ENCODE data around the gene MCM5.
A peak's percentile ranks its signal among the peaks of the same experiment; 100 is the strongest.
"Not testable (repeated sequence)": the region's sequence is repeated elsewhere in the genome, so short reads cannot be mapped to it uniquely, and the experiment has no call there.

Gene MCM5

DNA sequence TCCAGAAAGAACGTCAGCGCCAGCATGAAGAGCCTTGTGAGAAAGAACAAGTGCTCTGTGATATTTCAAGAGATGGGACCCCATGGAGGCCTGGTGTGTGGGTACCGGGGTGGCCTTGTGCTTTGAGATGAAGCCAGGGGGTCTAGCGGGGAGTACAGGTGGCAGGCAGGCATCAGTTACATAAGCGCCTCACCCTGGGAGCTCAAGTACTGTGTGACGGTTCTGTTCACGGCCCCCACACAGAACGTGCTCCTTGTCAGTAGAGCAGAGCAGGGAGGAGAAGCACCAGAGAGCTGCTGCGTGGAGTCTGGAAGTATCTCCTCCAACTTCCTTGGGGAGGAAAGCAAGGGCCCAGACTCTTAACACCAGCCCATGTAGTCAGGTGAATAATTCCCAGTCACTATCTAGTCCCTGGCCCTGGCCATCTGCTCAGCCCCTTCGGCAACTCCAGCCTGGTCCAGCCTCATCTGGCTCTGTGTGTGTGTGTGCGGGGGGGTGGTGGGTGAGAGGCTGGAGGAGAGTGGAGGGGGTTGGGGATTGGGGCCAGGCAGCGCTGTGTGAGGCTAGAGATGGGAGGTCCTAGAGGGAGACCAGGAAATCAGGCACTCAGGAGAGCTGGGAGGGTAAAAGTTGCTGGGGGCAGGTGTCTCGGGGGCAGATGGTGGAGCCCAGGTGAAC is 32.4 kb downstream of the MCM5 start:
- DNase-seq (ENCODE audit: low spot score), result no peak

DNA sequence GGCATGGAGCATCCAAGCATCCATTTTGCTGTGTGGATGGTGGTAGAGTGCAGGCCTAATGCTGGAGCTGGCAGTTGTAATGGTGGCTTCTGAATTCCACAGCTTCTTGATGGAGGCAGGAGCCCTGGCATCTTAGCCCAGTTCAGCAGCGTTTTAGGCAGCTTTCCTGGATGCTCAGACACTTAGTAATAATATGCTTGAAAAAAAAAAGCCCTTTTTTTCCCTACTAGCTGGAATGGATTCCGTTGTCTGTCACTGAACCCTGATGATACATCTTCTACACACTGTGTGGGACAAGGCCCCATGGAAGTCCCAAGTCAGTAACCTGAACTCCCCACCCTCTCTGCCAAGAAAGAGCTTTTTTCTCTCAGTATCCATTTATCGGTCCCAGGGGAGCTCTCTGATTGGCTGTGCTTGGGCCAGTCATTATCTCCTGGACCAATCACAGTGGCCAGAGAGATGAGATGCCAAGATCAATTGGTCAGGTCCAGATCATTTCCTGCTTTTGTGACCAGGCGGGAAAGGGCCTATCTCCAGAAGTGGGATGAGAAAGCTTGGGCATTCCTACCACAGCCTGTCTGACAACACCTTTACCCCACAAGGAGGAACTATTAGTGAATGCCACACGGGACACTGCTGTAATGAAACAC is 34.2 kb downstream of the MCM5 start:
- DNase-seq (ENCODE audit: low spot score), result no peak

DNA sequence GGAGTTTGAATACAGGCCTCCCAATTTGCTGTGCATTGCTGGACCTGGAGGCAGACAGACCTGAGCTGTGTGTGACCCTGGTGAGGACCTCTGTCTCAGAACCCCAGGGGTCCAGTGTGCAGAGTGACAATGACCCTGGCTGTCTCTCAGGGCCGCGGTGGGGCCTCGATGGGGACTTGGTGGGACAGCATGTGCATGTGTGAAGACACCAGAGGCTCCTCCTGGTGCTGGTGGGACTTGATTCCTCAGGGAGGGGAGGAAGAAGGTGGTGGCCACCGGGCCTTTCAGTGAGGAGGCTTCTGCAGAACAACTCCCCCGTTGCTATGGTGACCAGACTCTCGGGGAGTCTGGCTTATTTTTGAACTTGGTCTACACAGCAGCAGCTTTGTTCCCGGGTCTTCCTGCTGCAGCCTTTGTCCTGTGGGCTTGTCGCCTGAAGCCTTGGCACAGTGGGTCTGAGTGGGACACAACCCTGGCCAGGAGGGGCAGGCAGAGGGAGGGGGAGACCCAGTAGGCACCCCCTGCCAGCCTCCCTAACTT is 35.3 kb downstream of the MCM5 start:
- DNase-seq (ENCODE audit: low spot score), result no peak

DNA sequence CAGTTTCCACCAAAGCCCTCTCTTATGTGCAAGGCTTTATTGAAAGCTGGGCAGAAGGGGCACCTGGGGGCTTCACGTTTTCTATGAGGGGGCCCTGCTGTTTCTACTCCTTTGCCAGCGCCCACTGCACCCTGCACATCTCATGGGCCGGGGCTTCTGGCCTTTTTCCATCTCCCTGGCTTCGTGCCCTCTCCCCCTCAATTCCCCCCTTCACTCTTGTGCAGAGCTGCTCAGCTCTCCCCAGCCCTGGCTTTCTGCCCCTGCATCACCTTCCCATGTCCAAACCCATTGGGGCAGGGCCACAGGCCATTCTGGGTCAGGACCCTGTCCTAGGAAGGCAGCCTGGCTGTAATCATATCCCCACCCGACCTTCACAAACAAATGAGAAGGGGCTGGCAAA is 36.5 kb downstream of the MCM5 start:
- DNase-seq (ENCODE audit: low spot score), result no peak

DNA sequence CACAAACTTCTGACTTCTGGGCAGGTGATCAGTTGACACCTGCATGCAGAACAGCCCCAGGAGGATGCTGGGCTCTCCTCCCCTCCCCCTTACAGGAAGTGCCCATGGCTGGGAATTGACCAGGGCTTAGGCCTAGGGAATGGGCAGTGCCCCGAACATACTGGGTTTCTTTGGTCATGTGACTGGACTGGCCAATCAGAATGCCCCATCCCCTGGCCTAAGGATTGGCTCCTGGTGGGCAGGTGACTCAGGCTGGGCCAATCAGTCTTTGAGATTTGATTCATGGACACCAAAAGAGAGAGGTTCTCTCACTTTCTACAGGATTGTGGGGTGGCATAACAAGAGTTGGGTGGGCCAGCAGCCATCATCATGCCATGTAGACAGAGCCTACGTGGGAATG is 37.1 kb downstream of the MCM5 start:
- DNase-seq (ENCODE audit: low spot score), result peak; percentile 37

DNA sequence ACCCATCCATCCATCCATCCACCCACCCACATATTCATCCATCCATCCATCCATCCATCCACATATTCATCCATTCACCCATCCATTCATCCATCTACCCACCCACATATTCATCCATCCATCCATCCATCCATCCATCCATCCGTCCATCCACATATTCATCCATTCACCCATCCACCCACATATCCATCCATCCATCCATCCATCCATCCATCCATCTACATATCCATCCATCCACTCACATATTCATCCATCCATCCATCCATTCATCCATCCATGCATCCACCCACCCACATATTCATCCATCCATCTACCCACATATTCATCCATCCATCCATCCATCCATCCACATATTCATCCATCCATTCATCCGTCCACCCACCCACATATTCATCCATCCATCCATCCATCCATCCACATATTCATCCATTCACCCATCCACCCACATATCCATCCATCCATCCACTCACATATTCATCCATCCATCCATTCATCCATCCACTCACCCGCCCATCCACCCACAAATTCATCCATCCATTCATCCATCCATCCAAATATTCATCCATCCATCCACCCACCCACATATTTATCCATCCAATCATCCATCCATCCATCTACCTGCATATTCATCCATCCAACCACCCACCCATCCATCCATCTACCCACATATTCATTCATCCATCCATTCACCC is 38.9 kb downstream of the MCM5 start:
- DNase-seq (ENCODE audit: low spot score), result not testable (repeated sequence)

DNA sequence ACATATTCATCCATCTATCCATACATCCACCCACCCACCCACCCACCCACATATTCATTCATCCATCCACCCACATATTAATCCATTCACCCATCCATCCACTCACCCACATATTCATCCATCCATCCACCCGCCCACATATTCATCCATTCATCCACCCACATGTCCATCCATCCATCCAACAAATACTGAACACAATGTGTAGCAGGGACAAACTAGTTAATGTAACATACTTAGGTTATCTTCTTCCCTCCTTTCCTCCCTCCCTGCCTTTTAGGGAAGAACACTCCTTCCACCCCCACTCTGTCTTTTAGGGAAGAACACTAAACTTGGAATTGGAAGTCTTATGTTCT is 39.4 kb downstream of the MCM5 start:
- no peak for DNase-seq (ENCODE audit: low spot score)

DNA sequence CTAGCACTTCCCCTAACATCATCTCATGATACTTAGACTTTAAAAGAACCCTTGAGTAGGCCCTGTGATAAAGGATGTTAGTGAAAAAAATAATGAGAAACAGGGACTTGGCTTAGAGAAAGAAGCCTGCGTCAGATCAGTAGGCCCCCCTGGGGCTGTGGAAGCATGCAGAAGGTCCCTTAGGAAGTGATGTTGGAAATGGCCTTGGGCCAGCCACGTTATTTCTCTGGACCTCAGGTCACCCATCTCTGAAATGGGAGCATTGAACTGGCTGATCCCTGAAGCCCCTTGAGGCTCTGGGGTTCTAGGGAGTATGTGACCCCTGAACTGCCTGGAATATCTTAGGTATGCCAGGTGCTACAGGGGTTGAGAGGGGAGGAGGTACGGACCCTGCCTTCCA is 40.2 kb downstream of the MCM5 start:
- DNase-seq (ENCODE audit: low spot score), result no peak

DNA sequence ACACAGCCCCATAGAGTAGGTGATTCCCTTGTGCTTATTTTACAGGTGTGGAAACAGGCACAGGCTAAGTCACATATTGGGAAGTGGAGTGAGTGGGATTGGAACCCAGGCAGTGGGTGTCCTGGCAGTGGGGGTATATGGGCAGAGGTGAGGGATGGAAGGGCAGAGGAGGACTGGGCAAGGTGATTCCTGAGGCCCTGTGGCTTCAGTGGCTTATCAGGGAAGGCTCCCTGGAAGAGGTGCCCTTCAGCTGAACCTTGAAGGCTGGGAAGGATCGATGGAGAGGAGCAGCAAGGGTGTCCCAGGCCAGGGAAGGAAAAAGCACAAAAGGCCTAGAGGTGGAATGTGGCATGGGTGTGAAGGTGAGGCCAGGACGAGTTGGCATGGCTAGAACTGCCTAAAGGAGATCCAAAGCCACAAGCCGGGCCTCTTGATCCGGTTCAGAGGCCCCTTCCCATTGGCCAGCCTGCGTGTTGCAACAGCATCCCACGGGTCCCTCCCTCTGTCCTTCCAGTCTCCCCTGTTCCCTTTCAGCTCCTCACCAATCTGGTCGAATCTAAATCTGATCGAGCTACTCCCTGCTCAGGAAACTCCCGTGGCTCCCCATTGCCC is 41.7 kb downstream of the MCM5 start:
- no peak for DNase-seq (ENCODE audit: low spot score)

DNA sequence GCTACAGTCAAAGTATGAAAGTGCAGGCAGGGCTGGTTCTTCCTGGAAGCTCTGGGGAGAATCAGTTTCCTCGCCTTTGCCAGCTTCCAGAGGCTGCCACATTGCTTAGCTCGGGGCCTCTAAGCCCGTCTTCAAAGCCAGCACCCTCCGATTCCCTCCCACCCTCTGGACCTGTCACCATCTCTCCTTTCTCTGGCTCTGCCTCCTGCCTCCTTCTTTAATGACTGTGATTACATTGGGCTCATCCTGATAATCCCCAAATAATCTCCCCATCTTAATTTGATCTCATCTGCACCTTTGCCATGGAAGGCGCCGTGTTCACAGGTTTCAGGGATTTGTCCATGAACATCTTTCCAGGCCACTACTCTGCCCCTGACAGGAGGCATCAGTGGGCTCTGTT is 42.5 kb downstream of the MCM5 start:
- no peak for DNase-seq (ENCODE audit: low spot score)

DNA sequence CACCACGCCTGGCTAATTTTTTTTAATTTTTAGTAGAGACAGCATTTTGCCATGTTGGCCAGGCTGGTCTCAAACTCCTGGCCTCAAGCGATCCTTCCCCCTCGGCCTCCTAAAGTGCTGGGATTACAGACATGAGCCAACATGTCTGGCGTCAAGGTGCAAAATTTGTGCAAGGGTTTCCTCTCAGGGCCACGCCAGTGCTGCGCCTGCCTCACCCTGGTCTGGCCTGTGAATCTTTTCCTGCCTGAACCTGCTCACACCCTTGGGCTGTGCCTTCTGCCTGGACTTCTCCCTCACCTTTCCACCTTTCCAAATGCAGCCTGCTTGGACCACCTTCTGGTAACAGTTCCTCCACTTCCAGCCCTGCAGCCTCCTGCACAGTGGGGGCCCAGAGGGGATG is 43.4 kb downstream of the MCM5 start:
- DNase-seq (ENCODE audit: low spot score), result no peak

DNA sequence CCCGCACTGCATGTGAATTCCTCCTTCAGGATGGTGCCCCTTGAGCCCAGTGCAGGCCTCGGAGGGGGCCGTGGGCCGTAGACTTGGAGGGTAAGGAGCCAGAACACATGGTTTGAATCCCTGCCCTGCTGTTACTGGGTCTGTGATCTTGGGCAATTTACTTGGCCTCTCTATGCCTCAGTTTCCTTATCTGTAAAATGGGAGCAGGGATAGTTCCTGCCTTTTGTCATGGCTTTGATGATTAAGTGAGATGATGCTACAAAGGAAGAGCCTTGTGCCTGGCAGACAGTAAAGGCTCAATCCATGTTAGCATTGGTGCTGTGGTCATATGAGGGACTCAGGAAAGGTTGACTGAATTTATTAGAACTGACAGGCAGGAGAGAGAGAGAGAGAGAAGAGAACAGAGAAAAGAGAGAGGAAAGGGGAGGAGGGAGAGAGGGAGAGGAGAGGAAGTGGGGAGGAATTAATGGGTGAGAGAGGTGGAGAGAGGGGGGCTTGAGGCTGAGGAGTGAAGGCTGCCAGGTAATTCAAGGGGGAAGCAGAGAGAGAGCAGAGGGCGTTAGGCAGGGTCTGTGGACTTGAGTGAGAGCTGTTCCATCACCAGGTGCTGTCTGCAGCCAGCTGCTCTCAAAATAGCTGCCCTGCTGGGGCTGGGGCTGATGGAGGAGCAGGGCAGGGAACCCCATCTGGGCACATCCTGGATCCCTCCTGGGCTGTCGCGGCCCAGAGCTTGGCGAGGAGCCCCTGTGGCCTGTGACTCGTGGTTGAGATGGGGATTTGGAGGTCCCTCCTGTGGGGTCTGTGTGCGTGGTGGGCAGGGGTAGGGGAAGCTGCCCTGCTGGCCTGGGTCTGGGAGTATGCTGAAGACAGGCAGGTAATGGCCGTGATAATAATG is 44.1 kb downstream of the MCM5 start:
- no peak for DNase-seq (ENCODE audit: low spot score)

DNA sequence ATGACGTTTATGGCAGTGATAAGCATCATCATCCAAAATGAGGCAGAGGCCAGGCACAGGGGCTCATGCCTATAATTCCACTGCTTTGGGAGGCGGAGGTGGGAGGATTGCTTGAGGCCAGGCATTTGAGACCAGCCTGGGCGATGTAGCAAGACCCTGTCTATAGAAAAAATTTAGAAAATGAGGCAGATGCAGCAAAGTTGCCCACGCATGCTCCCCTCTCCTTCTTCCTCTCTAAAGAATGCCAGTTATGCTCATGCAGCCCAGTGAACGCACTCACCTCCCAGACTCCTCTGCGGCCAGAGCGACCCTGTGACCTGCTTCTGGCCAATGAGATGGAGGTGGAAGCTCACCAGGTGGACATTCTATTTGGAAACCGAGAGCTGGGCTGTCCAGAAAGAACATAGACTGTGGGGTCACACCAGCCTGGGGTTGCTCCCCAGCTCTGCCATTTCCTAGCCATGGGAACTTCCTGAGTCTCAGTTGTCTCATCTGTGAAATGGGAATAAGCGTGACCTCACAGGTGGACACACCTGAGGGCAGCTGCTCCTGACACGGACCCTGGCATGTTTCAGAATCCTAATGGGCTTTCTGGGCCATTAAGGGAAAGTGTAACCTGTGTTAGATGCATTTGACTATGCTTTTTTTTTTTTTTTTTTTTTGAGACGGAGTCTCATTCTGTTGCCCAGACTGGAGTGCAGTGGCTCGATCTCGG is 44.9 kb downstream of the MCM5 start:
- no peak for DNase-seq (ENCODE audit: low spot score)

DNA sequence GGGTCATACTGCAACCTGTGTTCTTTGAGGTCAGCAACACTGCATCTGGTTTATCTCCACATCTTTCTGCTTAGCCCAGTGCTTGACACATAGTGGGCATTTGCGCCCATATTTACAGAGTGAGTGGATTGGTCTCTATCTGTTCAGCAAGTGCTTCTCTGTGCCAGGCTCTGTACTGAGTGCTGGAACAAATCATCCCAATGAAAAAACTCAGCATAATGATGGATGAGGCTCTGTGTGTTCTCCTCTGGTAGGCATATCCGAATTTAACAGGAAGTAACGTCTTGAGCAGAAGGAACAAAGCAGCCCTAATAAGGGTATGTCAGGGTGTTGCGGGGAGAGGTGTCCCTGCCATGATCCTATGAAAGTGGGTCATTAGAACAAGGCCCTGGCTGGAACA is 46.0 kb downstream of the MCM5 start:
- no peak for DNase-seq (ENCODE audit: low spot score)

DNA sequence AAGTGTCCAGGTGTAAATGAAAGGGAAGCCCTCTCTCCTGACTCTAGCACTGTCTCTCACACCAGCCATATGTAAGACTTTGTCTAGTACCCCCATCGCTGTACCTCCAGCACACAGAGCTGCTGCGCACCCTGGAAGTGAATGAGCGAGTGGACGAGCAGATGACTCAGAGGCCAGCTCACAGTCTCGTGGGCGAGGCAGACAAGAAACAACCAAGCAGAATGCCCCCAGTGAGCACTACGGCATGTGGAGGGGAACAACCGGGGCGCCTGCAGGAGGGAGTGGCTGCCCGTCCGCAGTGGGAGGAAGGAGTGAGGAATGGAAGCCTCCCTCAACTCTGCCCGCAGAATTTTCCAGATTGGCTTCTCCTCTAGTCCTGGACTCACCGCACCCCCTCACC is 46.4 kb downstream of the MCM5 start:
- DNase-seq (ENCODE audit: low spot score), result peak; percentile 79

DNA sequence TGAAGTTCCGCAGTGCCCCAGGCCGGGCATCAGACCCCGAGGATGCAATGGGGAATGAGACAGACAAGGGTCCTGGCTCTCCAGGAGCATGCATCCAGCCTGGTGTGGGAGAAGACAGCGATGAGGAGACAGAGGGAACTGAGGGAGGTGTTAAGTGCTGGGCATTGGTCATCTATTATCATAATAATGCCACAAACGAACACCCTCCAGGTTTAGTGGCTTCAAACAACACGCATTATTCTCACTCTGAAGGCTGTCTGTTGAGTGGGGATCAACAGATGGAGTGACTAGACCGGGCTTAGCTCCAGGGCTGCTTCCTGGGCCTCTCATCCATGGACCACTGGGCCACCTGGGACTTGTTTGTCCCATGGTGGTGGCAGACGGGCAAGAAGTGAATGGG is 48.6 kb downstream of the MCM5 start:
- DNase-seq (ENCODE audit: low spot score), result no peak

DNA sequence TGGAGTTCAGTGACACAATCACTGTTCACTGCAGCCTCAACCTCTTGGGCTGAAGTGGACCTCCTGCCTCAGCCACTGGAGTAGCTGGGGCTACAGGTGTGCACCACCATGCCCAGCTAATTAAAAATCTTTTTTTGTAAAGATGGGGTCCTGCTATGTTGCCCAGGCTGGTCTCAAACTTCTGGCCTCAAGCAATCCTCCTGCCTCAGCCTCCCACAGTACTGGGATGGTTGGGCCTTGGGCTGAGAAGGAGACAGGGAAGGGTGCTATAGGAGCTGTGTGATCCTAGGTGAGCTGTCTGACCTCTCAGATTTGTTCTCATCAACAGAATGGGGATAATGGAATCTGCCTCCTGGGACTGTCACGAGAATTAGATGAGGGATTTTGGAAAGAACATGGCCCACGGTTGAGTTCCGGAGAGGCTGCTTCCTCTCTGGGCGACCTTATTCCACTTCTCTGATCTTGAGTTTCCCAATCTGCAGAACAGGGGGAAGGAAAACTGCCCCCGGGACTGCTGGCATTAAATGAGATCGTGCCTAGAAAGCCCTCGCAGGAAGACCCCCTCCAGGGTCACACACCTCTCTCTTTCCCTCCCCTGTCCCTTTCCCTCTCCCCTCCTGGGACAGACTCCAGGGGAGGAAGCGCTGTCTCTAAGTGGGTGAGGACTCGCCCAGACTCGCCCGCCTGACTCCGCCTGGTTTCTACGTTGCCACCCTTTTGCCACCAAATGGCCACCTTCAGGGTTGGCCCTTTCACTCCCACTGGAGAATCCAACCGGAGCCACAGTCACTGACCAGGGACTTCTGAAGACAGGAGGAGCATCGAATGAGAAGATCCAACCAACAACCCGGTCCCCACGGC is 50.1 kb downstream of the MCM5 start:
- no peak for DNase-seq (ENCODE audit: low spot score)

DNA sequence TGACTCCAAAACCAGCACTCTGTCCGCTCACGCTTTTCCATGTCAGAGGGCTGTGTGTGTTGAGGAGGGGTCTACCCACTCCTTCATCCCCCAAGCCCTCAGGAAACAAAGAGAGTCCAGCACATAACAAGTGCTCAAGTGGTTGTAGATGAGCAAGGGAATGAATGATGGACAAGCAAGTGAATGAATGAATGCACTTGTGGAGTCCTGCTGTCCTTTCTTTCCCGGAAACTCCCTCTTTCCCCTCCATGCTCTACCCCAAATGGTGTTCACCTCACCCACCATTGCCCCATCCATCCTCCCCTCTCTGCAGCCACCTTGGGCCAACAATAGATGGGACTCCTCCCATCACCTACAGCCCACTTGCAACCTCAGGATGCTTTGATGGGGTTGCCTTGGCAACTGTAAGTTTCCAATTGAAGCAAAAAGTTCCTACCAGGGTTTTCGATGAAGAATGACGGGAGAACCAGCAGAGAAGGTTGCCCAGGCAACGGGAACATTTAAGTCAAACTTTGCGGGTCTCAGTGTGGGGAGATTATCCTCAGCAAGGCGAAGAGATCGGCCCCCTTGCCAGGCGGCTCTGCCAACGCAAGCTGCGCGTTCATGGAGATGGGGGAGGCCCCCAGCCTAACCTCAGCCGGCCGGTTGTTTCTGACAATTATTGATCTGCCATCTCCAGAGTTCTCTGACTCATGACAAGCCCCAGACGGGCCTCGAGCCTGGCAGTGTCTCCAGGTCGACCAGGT is 51.1 kb downstream of the MCM5 start:
- DNase-seq (ENCODE audit: low spot score), result no peak

DNA sequence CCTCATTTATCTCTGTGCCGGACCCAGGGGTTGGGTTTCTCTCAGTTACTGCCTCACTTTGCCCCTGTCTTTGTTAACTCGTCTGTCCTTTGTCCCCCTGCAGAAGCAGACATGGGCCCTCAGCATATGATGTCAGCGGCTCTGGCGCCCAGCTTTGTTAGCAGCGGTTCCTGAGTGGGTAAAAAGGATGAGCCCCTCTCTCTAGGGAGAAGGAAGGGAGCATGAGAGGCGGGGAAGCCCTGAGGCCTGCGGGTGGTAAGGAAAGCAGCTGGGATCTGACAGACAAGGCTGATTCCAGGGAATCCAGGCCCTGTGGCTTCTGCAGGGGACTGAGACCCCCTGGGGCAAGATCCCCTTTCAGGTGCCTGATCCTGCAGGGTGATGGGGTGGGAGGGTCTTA is 51.7 kb downstream of the MCM5 start:
- no peak for DNase-seq (ENCODE audit: low spot score)

DNA sequence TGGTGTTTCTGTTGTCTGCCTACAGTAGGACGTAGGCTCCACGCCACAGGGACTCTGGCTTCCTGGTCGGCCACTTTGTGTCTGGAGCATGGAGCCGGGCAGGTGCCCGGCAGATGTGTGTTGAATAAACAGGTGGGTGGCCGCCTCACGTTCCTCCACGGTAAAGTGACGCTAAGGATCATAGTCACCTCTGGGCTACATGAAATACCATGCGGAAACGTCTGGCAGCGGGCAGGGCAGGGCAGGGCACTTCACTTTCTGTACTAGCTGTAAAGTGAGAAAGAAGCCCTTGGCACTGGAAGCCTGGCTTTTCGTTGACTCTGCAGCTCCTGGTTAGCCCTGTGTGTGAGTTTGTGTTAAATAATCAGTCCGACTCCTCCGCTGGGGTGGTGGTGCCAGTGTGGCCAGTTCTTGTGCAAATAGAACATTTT is 52.4 kb downstream of the MCM5 start:
- no peak for DNase-seq (ENCODE audit: low spot score)
